ENCODE results near the gene CDH20.

DNA sequence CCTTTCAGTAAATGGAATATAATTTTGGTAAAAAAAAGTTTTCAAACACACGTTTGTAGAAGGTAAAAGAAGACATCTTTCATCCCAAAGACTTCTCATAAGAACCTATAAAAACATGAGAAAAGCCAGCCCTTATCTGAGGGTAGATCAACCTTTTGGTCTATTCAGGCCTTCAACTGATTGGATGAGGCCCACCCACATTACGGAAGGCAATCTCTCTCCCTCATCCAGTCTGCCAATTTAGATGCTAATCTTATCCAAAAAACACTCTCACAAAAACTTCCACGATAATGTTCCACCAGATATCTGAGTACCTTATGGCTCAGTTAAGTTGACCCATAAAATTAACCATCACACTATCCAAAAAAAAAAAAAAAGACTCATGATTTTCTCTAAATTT, 2.2 kb upstream of the CDH20 start:
- no peak for TF ChIP-seq POLR2AphosphoS5 (IDR thresholded peaks at IDR 0.05; ENCODE audit: low read depth, low read length)
- TF ChIP-seq TAF1 (IDR thresholded peaks at IDR 0.05; ENCODE audit: borderline replicate concordance, insufficient read depth, low read length), result no peak

Data from PFSK-1 (cell line).